Stomach (tissue), 9 donors: ENCODE measurements around the gene SMIM44. TPM values are rescaled to one million over a fixed set of nuclear protein-coding genes. Genes with fewer than 3 reads are reported as not detected.
"Not testable (repeated sequence)": the region's sequence is repeated elsewhere in the genome, so short reads cannot be mapped to it uniquely, and the experiment has no call there.

Experiments
- DNase-seq, 2 donors: peaks; one replicate each; pipeline versions ENCODE4 v3.0.0 to v3.0.0-alpha.2; 2013 to 2019
- H3K27ac ChIP-seq, 5 donors: fragments of 200-600 bp in 4 of 5; sonication (generic) in 4 of 5; one replicate each; pipeline ENCODE4 v1.5.1; 2013 to 2019; ENCODE audit warnings: mild to moderate bottlenecking in 1 of 5, moderate library complexity in 1 of 5
- H3K27me3 ChIP-seq, 3 donors: fragments of 200-600 bp; sonication (generic); one replicate each; pipeline ENCODE4 v1.5.1; 2017 to 2019; ENCODE audit warnings: mixed run types in 1 of 3
- H3K36me3 ChIP-seq, 4 donors: fragments of 200-600 bp; sonication (generic); 1 replicate in 3 of 4; 2 replicates in 1 of 4; pipeline ENCODE4 v1.5.1; 2016 to 2019
- H3K4me1 ChIP-seq, 4 donors: fragments of 200-600 bp; sonication (generic); one replicate each; pipeline ENCODE4 v1.5.1; 2016 to 2019
- H3K4me3 ChIP-seq, 4 donors: fragments of 200-600 bp; sonication (generic) in 3 of 4; one replicate each; pipeline ENCODE4 v1.5.1; 2016 to 2019; ENCODE audit warnings: mild to moderate bottlenecking in 1 of 4
- H3K9me3 ChIP-seq, 4 donors: fragments of 200-600 bp; sonication (generic); one replicate each; pipeline ENCODE4 v1.5.1; 2016 to 2019
- EP300 ChIP-seq: sonication (generic); formaldehyde crosslinking; IDR thresholded peaks from one replicate; pipeline ENCODE4 v1.6.1; 2017; ENCODE audit warnings: antibody characterized with exemption
- POLR2A ChIP-seq, 4 donors: fragments of 450-650 bp; IDR thresholded peaks; one replicate each; pipeline ENCODE4 v1.6.1; 2016; ENCODE audit warnings: antibody characterized with exemption in 4 of 4, control low read depth in 2 of 4, mild to moderate bottlenecking in 1 of 4, moderate library complexity in 1 of 4
- POLR2AphosphoS5 ChIP-seq, 3 donors: sonication (generic); formaldehyde crosslinking; IDR thresholded peaks; one replicate each; pipeline ENCODE4 v1.6.1; 2016; ENCODE audit warnings: antibody characterized with exemption in 3 of 3
- WGBS, 5 donors: extraction: QIAGEN DNeasy Blood & Tissue Kit in 3 of 5; methylation state at CpG; one replicate each; pipeline versions ENCODE4 v1.1.5 to v1.1.7; 2013 to 2018; 5-methylcytosine and 5-hydroxymethylcytosine counted together
- intact Hi-C: fragments of 100-400 bp; cut with DNase I; formaldehyde crosslinking; loops from one replicate; pipeline ENCODE4 v1.15.1; 2023; ENCODE audit warnings: low total_unique reads
- polyA plus RNA-seq, 3 donors: library from polyadenylated mRNA; stranded (reverse); fragments of 200-250 nt; gene quantifications; one replicate each; pipeline ENCODE4 v1.2.3, GENCODE V29; 2013
- total RNA-seq, 5 donors: library from RNA; depleted of rRNA; stranded (reverse); fragments of >200 nt; gene quantifications; one replicate each; pipeline versions ENCODE4 v1.1.0 to v1.2.3, GENCODE V29; 2014 to 2016
- TF ChIP-seq, protein P1 (sequence below), 7 experiments: fragments of 450-650 bp in 4 of 7; fragments of 200-600 bp in 3 of 7; sonication (generic) in 3 of 7; IDR thresholded peaks; one replicate each; pipeline ENCODE4 v1.5.1; 2016 to 2019; ENCODE audit warnings: antibody characterized with exemption in 7 of 7, control low read depth in 2 of 7, mild to moderate bottlenecking in 1 of 7
- donor health status: healthy with polysubstance abuse.
- donor health status: Bipolar disorder and iron deficiency.
- donor health status: healthy.

Gene SMIM44
- total and polyA plus RNA-seq, 8 donors, result 2.7 TPM; not detected in 7

DNA sequence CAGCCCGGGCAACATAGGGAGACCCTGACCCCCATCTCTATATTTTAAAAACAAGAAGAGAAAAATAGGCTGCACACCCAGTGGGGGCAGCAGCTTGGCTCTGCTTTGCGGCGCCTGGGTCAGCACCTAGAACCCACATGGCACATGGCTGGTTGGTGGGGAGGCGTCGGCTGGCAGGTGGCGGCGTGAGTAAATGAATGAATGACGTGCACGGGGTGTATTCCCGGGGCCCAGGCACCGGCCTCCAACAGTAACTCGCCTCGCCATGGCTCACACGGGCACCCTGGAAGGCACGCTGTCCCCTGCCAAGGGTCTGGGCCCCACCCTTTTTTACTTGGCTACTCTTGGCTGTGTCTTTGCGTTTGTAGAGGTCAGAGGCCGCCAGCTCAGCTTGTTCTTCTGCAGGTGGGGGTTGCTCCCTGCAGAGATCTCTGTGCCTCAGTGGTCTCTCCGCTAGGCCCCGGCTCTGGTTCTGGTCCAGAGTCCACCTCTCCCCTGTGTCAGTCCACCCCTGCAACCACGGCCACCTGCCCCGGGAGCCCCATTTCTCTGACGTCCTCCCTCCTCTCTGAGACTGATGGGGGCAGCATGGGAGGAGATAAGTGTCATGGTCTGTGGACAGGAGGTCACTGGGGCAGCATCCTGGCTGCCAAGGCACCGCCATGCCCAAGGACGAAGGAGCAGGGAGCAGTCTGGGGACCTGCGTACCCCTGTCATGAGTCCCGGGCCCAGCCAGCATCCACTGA lies 28.4 kb upstream of the SMIM44 start:
- Histone ChIP-seq H3K9me3 (no peaks in the 10 kb centered on the region), H3K4me1 (peaks cover 28 to 98% (median 76%) of the 10 kb centered on the region in 4 donors), H3K27ac (no peak overlapping the region), H3K36me3 (peaks cover 8 to 45% (median 32%) of the 10 kb centered on the region in 4 donors), H3K27me3 (no peaks in the 10 kb centered on the region), H3K4me3 (no peak overlapping the region)
- intact Hi-C loops, result no loop called here
- DNase-seq, result no peak
- TF ChIP-seq POLR2A (IDR thresholded peaks at IDR 0.05), result no peak
- no peak for TF ChIP-seq EP300
- TF ChIP-seq, protein P1, sequence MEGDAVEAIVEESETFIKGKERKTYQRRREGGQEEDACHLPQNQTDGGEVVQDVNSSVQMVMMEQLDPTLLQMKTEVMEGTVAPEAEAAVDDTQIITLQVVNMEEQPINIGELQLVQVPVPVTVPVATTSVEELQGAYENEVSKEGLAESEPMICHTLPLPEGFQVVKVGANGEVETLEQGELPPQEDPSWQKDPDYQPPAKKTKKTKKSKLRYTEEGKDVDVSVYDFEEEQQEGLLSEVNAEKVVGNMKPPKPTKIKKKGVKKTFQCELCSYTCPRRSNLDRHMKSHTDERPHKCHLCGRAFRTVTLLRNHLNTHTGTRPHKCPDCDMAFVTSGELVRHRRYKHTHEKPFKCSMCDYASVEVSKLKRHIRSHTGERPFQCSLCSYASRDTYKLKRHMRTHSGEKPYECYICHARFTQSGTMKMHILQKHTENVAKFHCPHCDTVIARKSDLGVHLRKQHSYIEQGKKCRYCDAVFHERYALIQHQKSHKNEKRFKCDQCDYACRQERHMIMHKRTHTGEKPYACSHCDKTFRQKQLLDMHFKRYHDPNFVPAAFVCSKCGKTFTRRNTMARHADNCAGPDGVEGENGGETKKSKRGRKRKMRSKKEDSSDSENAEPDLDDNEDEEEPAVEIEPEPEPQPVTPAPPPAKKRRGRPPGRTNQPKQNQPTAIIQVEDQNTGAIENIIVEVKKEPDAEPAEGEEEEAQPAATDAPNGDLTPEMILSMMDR (IDR thresholded peaks at IDR 0.05), result no peak
- 50 to 77% (median 56%) methylated on average over 22 to 26 of the region's 26 CpGs for WGBS, 5 donors

DNA sequence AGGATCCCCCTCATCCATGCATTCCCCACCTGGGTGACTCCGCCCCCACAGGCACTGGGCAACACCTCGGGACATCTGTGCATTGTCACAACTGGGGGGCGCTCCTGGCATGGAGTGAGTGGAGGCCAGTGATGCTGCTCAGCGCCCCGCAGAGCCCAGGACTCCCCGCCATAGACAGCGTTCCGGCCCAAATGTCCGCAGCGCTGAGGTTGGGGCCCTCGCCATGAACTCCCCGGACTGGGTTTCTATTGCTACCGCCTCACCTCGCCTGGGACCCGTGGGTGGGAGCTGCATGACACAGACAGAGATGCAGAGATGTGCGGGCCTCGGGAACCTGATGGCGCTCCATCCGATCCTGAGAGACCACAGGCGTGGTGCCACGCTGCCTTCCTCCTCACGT lies 27.5 kb upstream of the SMIM44 start:
- WGBS, 5 donors, result 83 to 90% (median 87%) methylated on average over 19 to 22 of the region's 22 CpGs
- intact Hi-C loops, result no loop called here
- H3K9me3 ChIP-seq, result no peaks in the 10 kb centered on the region
- H3K4me3 ChIP-seq, result no peak overlapping the region
- no peak for DNase-seq
- H3K36me3 ChIP-seq, result peaks cover 8 to 45% (median 32%) of the 10 kb centered on the region in 4 donors
- peaks cover 18 to 88% (median 70%) of the 10 kb centered on the region in 4 donors for H3K4me1 ChIP-seq
- TF ChIP-seq EP300, result no peak
- TF ChIP-seq, protein P1 (IDR thresholded peaks at IDR 0.05), result no peak
- no peak for TF ChIP-seq POLR2AphosphoS5 (IDR thresholded peaks at IDR 0.05)
- no peak for TF ChIP-seq POLR2A (IDR thresholded peaks at IDR 0.05)
- H3K27me3 ChIP-seq, result no peaks in the 10 kb centered on the region
- no peak overlapping the region for H3K27ac ChIP-seq

DNA sequence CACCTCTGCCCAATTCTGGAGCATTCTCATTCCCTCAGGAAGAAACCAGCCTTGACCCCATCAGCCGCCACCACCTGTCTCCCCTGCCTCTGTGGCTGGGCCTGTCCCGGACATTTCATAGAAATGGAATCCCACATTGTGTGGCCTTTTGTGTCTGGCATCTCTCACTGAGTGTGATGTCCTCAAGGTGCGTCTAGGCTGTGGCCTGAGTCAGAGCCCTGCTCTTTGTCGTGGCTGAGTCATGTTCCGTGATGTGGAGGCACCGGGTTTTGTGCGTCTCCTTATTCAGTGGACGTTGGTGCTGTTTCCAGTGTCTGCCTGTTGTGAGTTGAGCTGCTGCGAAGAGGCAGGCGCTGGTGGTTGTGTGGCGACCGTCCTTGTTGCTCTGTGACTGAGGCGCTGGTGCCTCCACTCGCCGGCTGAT lies 26.3 kb upstream of the SMIM44 start:
- H3K9me3 ChIP-seq, result no peaks in the 10 kb centered on the region
- H3K4me3 ChIP-seq, result no peak overlapping the region
- intact Hi-C loops, result no loop called here
- H3K4me1 ChIP-seq, result peaks cover 22 to 83% (median 72%) of the 10 kb centered on the region in 4 donors
- no peak for DNase-seq
- peaks cover 8 to 45% (median 30%) of the 10 kb centered on the region in 4 donors for H3K36me3 ChIP-seq
- 82 to 88% (median 85%) methylated on average over 11 to 15 of the region's 15 CpGs for WGBS, 5 donors
- H3K27me3 ChIP-seq, result no peaks in the 10 kb centered on the region
- TF ChIP-seq POLR2A (IDR thresholded peaks at IDR 0.05) (no peak), POLR2AphosphoS5 (IDR thresholded peaks at IDR 0.05) (no peak), EP300 (no peak)
- TF ChIP-seq, protein P1 (IDR thresholded peaks at IDR 0.05), result no peak
- peak overlapping the region in 1 of 5 donors; percentile 17 for H3K27ac ChIP-seq

DNA sequence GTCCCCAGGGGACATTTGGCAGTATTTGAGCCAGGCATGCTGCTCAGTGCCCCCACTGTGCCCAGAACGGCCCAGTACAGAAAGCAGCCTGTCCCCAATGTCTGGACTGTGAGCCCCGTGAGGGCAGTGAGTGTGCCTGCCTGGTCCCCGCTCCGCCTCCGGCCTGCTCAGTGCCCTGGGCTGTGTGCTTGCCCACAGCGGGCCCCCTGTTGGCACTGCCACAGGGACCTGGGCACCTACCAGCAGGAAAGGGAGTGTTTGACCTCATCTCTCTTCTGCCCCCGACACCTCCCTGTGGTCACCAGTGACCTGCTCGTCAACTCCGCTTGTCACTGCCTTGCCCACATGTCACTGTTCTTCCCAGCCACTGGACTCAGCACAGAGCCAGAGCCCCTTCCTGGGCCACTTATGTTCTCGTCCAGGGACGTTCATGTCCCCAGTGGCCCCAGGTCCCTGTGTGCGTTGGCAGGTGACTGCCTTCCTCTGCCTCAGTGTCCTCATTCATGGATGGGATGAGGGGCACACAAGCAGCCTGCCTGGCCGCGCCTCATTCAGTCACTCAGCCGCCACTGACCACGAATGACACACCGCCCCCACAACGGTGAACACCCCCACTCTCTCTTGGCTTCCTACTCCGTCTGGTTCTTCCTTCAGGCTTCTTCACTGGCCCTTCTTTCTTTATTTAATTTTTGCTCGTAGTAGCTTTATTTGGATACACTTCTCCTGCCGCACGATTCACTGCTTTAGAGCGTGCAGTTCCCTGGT lies 25.7 kb upstream of the SMIM44 start:
- Histone ChIP-seq H3K4me1 (peaks cover 22 to 77% (median 72%) of the 10 kb centered on the region in 4 donors), H3K4me3 (no peak overlapping the region), H3K36me3 (peaks cover 8 to 42% (median 30%) of the 10 kb centered on the region in 4 donors), H3K27ac (peak overlapping the region in 1 of 5 donors; percentile 17), H3K27me3 (no peaks in the 10 kb centered on the region), H3K9me3 (no peaks in the 10 kb centered on the region)
- intact Hi-C loops, result no loop called here
- TF ChIP-seq, protein P1 (IDR thresholded peaks at IDR 0.05), result no peak
- TF ChIP-seq POLR2AphosphoS5 (IDR thresholded peaks at IDR 0.05) (no peak), POLR2A (IDR thresholded peaks at IDR 0.05) (no peak), EP300 (no peak)
- DNase-seq, result no peak
- WGBS, 5 donors, result 84 to 88% (median 86%) methylated on average over 20 to 23 of the region's 23 CpGs

DNA sequence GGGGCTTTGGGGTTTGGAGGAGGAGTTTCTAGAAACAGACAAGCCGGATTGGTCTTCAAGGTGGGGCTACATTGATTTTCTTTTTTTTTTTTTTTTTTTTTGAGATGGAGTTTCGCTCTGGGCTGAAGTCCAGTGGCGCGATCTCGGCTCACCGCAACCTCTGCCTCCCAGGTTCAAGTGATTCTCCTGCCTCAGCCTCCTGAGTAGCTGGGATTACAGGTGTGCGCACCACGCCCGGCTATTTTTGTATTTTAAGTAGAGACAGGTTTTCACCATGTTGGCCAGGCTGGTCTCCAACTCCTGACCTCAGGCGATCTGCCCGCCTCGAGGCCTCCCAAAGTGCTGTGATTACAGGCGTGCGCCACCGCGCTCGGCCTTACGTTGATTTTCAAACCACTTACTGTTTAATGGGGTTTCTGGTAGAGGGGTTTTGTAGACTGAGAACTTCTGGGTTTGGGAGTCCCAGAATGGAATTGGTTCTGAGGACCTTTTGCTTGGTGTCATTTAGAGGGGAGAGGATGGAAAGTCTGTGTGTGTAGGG lies 24.9 kb upstream of the SMIM44 start:
- intact Hi-C loops, H3K27me3 ChIP-seq, DNase-seq, H3K9me3 ChIP-seq: not testable (repeated sequence)
- 78 to 90% (median 83%) methylated on average over 18 of the region's 18 CpGs for WGBS, 5 donors
- H3K4me1 ChIP-seq, result peaks cover 22 to 71% (median 66%) of the 10 kb centered on the region in 4 donors
- peaks cover 8 to 37% (median 28%) of the 10 kb centered on the region in 4 donors for H3K36me3 ChIP-seq
- peak overlapping the region in 1 of 5 donors; percentile 94 for H3K27ac ChIP-seq
- peak overlapping the region in 2 of 4 donors; percentile 88 to 98 for H3K4me3 ChIP-seq
